Stimulated activated CD8-positive, alpha-beta memory T cell treated with anti-CD3 and anti-CD28 coated beads, Interleukin-15, amount 100 ng/mL, for 48 hours (primary cell): ENCODE measurements around the gene DALRD3.
A peak's percentile ranks its signal among the peaks of the same experiment; 100 is the strongest.

Experiments used
- DNase-seq, 2 donors: peaks; one replicate each; pipeline ENCODE4 v3.0.0-alpha.2; 2020; ENCODE audit warnings: low read depth in 2 of 2

DALRD3 gene, protein sequence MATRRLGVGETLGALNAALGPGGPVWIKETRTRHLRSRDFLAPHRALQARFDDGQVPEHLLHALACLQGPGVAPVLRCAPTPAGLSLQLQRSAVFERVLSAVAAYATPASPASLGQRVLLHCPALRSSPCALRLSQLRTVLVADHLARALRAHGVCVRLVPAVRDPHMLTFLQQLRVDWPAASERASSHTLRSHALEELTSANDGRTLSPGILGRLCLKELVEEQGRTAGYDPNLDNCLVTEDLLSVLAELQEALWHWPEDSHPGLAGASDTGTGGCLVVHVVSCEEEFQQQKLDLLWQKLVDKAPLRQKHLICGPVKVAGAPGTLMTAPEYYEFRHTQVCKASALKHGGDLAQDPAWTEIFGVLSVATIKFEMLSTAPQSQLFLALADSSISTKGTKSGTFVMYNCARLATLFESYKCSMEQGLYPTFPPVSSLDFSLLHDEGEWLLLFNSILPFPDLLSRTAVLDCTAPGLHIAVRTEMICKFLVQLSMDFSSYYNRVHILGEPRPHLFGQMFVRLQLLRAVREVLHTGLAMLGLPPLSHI

GRCh38 chr3:49017971-49018706 is at the start of gene DALRD3:
Gene DALRD3, minus strand, starts transcription at chr3:49018580. Its CDS starts 16 bp downstream, at chr3:49018564.
- DNase-seq = peak in 1 of 2 donors; percentile 47

DNA sequence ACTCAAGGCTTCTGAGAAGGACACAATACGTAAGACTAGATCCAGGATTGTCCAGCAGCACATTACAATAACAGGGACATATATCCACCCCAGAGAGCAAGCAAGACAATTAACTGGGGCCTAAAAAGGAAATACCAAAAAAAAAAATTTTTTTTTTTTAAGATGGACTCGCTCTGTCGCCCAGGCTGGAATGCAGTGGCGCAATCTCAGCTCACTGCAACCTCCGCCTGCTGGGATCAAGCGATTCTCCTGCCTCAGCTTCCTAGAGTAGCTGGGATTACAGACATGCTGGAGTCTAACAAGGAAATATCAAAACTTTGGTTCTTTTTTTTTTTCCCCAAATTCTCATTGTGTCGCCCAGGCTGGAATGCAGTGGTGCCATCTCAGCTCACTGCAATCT is 39.6 kb upstream of the DALRD3 start:
- no peak for DNase-seq

DNA sequence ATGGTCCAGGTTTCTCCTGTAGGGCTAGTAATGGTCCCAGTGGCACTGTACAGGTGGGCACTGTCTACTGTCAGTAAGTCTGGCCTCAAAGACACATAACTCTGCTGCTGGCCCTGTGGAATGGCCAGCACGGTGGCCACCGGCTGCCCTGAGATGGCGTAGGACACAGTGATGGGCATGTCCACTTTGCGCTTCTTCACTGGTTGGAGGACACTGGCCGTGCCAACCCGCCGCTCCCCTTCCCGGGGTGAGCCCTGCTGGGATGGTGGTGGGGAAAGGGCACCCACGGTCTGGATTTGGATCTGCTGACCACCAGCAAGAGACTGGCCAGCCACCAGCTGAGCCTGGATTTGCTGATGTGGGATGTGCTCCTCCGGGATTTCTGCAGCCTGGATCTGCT is 38.9 kb upstream of the DALRD3 start:
- DNase-seq = no peak

DNA sequence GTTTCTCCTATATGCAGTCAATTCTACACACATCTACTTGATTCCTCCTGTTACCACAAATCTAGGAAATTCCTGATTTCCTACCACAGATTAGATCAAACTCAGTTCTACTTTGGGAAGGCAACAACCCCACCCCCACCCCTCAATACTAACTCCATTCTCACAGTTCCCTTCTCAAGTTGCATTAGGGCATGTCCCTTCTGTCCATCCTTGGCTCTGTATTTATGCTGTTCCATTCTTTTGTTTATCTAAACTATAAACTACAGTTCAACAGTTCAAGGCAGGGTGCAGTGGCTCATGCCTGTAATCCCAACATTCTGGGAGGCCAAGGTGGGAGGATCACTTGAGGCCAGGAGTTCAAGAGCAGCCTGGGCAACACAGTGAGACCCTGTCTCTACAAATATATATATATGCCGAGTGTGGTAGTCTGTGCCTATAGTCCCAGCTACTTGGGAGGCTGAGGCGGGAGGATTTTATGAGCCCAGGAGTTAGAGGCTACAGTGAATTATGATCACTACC is 36.0 kb upstream of the DALRD3 start:
- DNase-seq = no peak

DNA sequence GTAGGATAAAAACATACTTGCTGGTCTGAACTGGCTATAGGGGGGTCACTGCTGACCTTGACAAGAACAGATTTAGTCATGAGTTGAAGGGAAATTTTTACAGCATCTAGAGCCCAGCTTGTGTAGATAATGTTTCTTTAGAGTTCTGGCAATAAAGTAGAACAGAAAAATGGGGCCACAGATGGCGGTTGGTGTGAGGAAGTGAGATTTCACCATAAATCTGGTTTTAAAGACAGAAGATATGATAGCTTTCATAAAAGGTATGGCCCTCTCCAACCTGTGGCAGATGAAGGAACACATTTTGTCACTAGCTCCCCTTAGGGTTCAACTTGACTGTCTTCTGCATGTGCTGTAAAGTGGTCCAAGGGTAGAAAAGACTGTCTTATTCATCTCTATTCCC is 35.2 kb upstream of the DALRD3 start:
- DNase-seq = no peak

DNA sequence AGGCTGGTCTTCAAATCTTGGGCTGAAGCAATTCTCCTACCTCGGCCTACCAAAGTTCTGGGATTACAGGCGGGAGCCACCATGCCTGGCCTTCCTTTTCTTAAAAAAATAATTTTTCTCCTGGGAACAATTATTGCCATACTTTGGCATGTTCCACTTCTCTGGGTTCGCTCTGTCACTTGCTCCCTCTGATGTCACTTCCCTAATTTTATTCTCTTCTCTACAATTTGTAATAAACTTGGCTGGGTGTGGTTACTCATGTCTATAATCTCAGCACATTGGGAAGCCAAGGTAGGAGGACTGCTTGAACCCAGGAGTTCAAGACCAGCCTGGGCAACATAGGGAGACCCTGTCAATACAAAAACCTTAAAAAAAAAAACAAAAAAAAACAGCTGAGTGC is 16.9 kb upstream of the DALRD3 start:
- no peak for DNase-seq

DNA sequence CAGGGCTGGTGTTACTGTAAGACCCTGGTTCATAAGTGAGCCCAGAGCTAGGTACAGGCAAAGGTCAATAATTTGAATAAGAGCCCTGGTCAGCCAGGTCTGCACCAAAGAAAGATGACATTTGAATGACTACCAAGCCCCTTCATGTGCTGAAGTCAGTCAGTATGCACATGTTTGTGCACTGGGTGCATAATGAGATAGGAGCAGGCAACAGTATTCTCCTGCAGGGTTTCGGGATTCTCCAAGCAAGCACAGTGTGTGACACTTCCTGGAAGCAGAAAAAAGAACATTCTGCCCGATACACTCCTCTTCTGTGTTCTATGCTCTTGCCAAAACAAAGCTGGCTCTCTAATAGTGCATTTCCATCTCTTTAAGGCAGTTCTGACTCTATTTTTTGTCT is 16.3 kb upstream of the DALRD3 start:
- DNase-seq = no peak

- DNase-seq = no peak
Measured at GRCh38 chr3:49032646-49033304, 14.4 kb upstream of the DALRD3 start.

DNA sequence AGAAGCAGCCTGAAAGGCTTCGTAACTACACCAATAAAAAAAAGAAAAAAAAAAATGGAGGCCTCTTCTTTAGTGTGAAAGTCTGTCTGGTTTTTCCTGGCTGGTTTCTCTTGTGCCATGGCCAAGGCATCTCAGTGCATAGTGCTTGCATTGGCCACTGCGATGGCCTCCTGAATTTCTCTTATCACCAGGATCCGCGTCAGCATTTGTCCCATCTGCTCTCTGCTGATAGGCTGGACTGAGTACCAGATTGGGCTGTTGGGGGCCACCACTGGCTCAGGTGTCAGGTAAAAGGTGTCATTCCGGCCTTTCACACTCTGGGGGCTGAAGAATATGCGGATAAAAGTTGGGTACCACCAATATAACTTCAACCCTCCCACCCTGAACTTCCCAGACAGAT is 11.9 kb upstream of the DALRD3 start:
- no peak for DNase-seq

DNA sequence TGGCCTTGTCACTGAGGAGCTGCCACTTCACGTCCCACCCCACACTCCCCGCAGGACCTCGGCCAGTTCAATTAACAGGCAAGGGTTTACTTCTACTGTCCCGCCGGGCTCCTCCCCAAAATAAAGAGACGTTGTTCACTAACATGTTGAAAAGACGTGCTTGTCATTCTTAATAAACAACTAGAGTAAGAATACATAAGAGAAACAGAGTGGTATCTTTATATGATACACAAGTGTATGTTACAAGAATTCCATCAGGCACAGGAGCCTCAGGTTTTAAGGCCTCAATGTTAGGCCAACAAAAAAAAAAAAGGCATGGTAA is 11.1 kb upstream of the DALRD3 start:
- no peak for DNase-seq

DNA sequence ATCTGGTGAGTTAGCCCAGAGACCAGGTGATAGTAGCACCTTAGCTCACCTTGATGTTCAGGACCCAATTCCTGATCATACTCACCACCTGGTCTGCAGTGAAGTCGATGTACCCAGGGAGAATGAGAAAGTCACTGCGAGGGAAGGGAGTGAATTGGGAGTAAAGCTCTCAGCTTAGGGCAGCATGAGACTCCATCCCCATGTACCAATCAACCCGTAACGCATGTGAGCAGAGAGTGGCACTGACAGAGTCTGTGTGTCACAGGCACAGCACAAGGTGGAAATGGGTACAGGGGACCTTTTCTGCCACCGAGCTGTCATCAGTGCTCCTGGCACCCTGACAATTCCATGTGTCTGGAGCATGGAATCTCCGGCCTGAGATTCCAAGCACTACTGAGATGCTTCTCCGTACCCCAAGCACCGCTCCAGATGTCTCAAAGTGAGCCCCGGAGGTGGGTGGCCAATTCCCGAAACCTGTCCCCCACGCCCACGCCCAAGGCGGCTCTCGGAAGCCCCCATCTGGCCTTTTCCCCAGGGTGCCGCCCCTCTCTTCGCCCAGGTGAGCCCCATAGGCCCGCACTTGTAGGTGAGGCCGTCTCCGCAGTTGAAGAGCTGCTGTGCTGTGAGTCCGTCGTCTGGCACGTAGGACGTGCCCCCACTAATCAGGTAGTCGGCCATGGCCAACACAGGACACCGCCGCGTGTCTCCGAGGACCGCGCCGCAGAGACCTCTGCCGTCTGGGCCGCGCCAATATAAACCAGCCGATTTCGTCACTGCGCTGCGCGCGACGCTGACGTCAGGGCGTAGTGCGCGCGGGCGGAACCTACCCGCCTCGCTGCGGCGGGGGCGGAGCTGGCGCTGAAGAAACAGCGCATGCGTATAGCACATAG is 10.5 kb upstream of the DALRD3 start, which contains the start of gene IMPDH2:
Gene IMPDH2 (minus strand): TSS at position 726 of the 890 bp plus-strand sequence. CDS start 48 bp downstream, at position 678.
- DNase-seq = peak; percentile 89 to 92

DNA sequence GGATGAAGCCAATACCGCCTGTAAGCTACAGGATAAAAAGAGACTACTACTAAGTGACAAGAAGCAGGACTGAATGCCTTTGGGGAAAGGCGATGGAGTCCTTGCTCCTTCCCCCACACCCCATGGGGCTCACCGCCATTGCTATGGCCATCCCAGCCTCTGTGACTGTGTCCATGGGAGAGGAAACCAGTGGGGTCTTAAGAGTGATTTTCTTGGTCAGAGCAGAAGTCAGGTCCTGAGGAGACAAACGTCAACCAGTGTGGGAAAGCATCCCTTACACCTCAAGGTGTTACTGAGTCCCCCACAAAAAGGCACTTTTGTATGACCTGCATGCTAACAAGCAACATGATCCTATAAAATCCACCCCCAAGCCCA is 9.9 kb upstream of the DALRD3 start:
- no peak for DNase-seq

- no peak for DNase-seq
Measured at GRCh38 chr3:49027634-49028033, 9.3 kb upstream of the DALRD3 start.

- no peak for DNase-seq
Measured at GRCh38 chr3:49026536-49026935, 8.2 kb upstream of the DALRD3 start.

DNA sequence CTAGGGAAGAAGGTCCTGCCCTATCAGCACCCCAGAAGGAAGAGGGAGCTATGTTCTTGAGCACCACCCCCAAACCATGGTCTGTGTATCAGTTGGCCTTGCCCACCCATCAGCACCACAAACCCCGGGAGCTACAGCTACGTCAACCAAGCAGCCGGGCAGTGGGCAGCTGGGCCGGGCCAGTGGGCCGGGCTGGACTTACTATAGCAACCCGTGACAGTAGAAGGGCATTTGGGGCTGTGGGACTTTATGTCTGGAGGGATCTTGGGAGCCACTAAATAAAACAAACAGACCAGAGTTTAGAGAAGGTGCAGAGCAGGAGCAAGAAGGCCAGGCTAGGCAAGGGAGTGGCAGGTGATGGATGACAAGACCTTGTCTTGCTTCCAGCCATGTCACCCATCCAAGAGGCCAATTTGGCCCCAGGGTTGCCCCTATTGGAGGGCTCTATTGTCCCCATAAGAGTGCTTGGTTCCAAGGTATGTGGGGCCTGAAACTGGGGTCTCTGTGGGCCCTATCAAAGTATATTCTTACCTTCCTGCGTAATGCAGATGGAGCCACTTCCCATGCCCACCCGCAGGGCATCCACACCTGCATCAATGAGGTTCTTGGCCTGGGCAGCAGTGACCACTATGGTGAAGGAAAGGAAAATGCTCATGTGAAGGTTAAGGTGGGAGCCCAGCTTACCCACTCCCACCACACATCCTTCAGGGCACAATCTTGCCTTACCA is 7.6 kb upstream of the DALRD3 start:
- no peak for DNase-seq

- DNase-seq = no peak
Measured at GRCh38 chr3:49025005-49025792, 6.8 kb upstream of the DALRD3 start.

DNA sequence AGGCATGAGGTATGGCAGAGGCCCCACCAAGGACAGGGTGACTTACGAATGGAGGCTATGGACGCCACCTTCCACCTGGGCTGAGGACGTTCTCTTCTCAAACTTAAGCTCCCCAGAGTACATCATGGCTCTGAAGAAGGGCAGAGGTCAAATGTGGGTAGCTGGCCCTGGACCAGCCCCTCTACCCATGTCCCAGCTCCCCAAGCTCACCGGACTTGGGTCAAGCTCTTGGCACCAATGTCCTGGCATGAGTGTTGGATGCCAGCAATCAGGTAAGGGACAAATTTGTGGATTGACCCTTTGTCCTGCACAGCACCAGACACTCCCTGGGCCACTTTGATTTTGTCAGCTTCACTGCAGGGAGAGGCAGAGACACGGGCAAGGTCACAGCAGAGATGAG is 6.1 kb upstream of the DALRD3 start:
- no peak for DNase-seq

- DNase-seq = no peak
Measured at GRCh38 chr3:49023775-49024174, 5.4 kb upstream of the DALRD3 start.

DNA sequence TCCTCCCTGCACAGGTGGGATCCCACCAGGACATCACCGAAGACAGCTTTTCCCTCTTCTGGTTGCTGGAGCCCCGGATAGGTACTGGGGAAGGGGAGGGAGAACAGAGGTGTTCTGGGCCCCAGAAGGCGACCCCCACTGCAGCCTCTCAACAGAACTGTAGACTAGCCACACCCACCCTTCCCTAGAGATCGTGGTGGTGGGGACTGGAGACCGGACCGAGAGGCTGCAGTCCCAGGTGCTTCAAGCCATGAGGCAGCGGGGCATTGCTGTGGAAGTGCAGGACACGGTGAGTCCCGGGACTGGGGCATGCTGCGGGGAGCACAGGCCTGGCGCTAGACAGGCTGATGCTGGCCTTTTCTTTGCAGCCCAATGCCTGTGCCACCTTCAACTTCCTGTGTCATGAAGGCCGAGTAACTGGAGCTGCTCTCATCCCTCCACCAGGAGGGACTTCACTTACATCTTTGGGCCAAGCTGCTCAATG is 4.3 kb upstream of the DALRD3 start:
- DNase-seq = no peak
